Nephron (organoid): Measurements from ENCODE around the gene SORCS2.
"Not testable (repeated sequence)": the region's sequence is repeated elsewhere in the genome, so short reads cannot be mapped to it uniquely, and the experiment has no call there.

Experiments used
- H3K27ac Mint-ChIP-seq, 3 experiments: 2 replicates each; pipeline ENCODE4 v1.8.0; 2020; ENCODE audit warnings: mixed read lengths in 3 of 3, mild to moderate bottlenecking in 2 of 3, moderate library complexity in 1 of 3
- H3K27me3 Mint-ChIP-seq: 2 replicates; pipeline ENCODE4 v1.8.0; 2021; ENCODE audit warnings: low read depth, mild to moderate bottlenecking, moderate library complexity, mixed read lengths
- H3K36me3 Mint-ChIP-seq: 2 replicates; pipeline ENCODE4 v1.8.0; 2020; ENCODE audit warnings: low read depth, mixed read lengths
- H3K4me1 Mint-ChIP-seq: 2 replicates; pipeline ENCODE4 v1.8.0; 2020; ENCODE audit warnings: mixed read lengths
- H3K4me3 Mint-ChIP-seq, 3 experiments: 2 replicates each; pipeline ENCODE4 v1.8.0; 2020; ENCODE audit warnings: mild to moderate bottlenecking in 3 of 3, mixed read lengths in 3 of 3, moderate library complexity in 2 of 3
- H3K9me3 Mint-ChIP-seq: 2 replicates; pipeline ENCODE4 v1.8.0; 2020; ENCODE audit warnings: mixed read lengths
- TF ChIP-seq, protein P1 (sequence below), 3 experiments: fragments of 200-600 bp; sonication (generic); IDR thresholded peaks; one replicate each; pipeline ENCODE4 v1.5.0; 2021; ENCODE audit warnings: antibody characterized with exemption in 3 of 3; ENCODE audit not compliant: unreplicated experiment in 3 of 3

The SORCS2 gene

DNA sequence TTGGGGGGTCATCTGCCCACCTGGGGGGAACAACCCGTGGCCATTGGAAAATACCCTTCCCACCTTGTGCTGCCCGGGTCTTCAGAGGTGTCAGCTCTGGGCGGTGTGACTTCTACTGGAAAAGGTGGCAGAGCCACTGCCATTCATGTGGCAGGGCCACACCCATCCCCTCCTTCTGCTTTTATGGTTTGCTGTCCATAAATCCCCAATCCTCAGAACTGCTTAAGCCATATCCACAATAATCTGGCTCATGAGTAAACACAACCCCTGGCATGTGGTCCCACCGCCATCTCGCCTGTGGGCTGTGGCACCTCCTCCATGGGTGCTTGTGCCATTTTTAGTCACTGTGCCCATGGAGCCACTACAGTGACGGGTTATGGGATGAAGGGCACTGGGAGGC lies 20.6 kb downstream of the SORCS2 start:
- Mint-ChIP-seq H3K27me3 (peaks cover 3% of the 10 kb centered on the region), H3K9me3 (peaks cover 4% of the 10 kb centered on the region), H3K4me1 (peaks cover 42% of the 10 kb centered on the region), H3K27ac (no peak overlapping the region), H3K4me3 (no peak overlapping the region), H3K36me3 (peaks cover 10% of the 10 kb centered on the region)
- TF ChIP-seq, protein P1, sequence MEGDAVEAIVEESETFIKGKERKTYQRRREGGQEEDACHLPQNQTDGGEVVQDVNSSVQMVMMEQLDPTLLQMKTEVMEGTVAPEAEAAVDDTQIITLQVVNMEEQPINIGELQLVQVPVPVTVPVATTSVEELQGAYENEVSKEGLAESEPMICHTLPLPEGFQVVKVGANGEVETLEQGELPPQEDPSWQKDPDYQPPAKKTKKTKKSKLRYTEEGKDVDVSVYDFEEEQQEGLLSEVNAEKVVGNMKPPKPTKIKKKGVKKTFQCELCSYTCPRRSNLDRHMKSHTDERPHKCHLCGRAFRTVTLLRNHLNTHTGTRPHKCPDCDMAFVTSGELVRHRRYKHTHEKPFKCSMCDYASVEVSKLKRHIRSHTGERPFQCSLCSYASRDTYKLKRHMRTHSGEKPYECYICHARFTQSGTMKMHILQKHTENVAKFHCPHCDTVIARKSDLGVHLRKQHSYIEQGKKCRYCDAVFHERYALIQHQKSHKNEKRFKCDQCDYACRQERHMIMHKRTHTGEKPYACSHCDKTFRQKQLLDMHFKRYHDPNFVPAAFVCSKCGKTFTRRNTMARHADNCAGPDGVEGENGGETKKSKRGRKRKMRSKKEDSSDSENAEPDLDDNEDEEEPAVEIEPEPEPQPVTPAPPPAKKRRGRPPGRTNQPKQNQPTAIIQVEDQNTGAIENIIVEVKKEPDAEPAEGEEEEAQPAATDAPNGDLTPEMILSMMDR (IDR thresholded peaks at IDR 0.05; ENCODE audit: unreplicated experiment in 3 of 3), result no peak

DNA sequence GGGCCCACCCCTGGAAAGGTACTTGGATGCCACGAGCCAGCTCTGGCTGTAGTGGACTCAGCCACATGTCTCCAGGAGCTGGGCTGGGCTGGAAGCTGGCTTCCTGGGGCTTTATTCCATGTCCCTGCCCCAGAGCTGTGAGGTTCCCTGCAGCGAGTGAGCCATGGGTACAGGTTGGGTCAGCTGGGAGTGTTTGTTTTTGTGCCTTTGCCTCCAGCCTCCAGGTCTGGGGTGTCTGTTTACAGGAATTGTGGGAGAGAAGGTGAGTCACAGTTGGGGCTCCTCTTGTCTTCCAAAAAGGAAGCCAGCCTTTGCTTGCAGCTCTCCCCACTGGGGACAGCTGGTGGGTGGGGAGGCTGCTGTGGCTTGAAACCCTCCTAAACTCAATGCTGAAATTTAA lies 21.5 kb downstream of the SORCS2 start:
- H3K4me3 Mint-ChIP-seq, result no peak overlapping the region
- TF ChIP-seq, protein P1 (IDR thresholded peaks at IDR 0.05; ENCODE audit: unreplicated experiment in 3 of 3), result no peak
- H3K36me3 Mint-ChIP-seq, result peaks cover 10% of the 10 kb centered on the region
- H3K27me3 Mint-ChIP-seq, result peaks cover 3% of the 10 kb centered on the region
- peaks cover 50% of the 10 kb centered on the region for H3K4me1 Mint-ChIP-seq
- no peak overlapping the region for H3K27ac Mint-ChIP-seq
- peaks cover 4% of the 10 kb centered on the region for H3K9me3 Mint-ChIP-seq

DNA sequence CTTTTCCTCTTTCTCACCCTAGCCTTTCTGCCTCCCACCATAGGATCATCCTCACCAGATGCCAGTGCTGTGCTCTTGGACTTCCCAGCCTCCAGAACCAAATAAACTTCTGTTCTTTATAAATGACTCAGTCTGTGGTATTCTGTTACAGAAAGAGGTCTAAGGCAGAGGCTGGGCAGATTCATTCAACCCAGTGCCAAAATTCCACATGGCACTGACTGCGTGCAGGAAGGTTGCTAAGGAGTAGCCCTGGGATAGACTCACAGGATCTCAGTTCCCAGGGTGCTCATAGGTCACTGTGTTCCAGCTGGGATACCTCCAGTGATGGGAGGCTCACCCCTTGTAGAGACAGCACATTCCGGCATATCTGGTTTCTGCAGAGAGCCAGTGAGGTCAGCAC lies 22.0 kb downstream of the SORCS2 start:
- H3K4me3 Mint-ChIP-seq, result no peak overlapping the region
- no peak overlapping the region for H3K27ac Mint-ChIP-seq
- H3K9me3 Mint-ChIP-seq, result peaks cover 4% of the 10 kb centered on the region
- TF ChIP-seq, protein P1 (IDR thresholded peaks at IDR 0.05; ENCODE audit: unreplicated experiment in 3 of 3), result no peak
- peaks cover 10% of the 10 kb centered on the region for H3K36me3 Mint-ChIP-seq
- peaks cover 3% of the 10 kb centered on the region for H3K27me3 Mint-ChIP-seq
- H3K4me1 Mint-ChIP-seq, result peaks cover 51% of the 10 kb centered on the region

DNA sequence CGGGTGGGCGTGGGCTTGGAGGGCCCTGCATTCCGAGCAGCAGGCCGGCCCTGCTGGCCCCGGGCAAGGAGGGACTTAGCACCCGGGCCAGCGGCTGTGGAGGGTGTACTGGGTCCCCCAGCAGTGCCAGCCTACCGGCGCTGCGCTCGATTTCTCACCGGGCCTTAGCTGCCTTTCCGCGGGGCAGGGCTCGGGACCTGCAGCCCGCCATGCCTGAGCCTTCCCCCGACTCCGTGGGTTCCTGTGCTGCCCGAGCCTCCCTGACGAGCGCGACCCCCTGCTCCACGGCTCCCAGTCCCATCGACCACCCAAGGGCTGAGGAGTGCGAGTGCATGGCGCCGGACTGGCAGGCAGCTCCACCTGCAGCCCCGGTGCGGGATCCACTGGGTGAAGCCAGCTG lies 22.8 kb downstream of the SORCS2 start:
- H3K4me3 Mint-ChIP-seq, H3K9me3 Mint-ChIP-seq, H3K27ac Mint-ChIP-seq, H3K27me3 Mint-ChIP-seq: not testable (repeated sequence)
- peaks cover 46% of the 10 kb centered on the region for H3K4me1 Mint-ChIP-seq
- H3K36me3 Mint-ChIP-seq, result peaks cover 10% of the 10 kb centered on the region

DNA sequence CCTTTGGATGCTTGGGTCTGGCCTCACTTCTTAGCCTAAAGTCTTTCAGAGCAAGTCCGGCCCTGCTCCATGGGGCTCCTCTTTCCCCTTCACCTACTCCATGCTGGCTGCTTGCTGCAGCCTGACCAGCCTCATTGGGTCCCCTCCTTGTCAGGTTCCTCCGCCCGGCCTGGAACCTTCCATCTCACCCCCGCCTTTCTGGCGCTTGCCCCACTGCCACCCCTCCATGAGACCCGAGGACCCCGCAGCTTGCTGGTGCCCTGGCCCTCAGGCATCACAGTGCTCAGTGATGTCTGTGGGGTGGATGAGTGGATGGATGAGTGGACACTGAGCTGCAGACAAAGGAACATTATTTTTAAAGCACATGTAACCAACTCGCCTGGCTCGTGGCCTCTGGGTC lies 24.7 kb downstream of the SORCS2 start:
- Mint-ChIP-seq H3K36me3 (peaks cover 10% of the 10 kb centered on the region), H3K27me3 (peaks cover 3% of the 10 kb centered on the region), H3K27ac (peak overlapping the region in 2 of 3 experiments; percentile 29 to 60), H3K4me3 (no peak overlapping the region), H3K9me3 (peaks cover 4% of the 10 kb centered on the region), H3K4me1 (peaks cover 32% of the 10 kb centered on the region)
- TF ChIP-seq, protein P1 (IDR thresholded peaks at IDR 0.05; ENCODE audit: unreplicated experiment in 3 of 3), result no peak

DNA sequence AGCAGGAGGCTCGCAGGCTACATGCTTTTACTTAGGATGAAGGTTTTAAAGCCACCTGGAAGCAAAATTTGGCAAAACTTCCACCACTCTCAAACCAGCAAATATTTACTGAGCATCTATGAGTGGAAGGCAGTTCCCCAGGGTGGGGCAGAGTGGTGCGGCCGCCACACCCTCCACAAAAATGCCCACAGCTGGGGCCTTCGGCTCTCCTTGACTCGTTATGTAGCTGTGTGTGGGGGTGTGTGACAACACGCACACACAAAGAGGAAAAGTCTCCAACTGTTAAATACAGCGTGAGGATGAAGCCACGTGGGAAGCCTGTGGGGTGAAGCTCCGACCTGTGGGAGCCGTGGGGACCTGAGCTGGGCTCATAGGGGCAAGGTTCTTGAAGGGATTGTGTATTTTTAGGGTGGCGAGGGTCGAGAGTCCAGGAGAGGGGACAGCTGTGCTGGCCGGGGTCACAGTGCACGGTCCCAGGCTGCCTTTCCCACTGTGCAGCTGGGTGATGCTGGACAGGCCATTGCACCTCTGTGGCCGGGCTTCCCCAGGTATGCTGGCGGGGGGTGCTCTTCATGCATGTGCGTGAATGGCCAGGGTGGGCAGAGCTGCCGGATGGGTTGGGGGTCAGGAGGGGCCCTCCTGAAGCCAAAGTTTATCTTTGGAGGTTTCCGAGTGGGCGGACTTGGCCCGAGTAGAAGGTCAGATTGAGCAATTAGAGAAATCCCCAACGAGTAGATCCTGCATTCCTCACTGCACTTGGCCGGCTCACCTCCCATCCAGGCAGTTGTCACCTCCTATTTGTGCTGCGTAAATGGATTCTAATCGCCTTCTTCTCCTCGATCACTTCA lies 25.4 kb downstream of the SORCS2 start:
- Mint-ChIP-seq H3K9me3 (peaks cover 4% of the 10 kb centered on the region), H3K36me3 (peaks cover 10% of the 10 kb centered on the region), H3K27me3 (peaks cover 3% of the 10 kb centered on the region), H3K27ac (no peak overlapping the region), H3K4me1 (peaks cover 36% of the 10 kb centered on the region), H3K4me3 (no peak overlapping the region)
- TF ChIP-seq, protein P1 (IDR thresholded peaks at IDR 0.05; ENCODE audit: unreplicated experiment in 3 of 3), result no peak
